Measurements from ENCODE around the gene PCED1A. TPM values are rescaled to one million over a fixed set of nuclear protein-coding genes. Genes with fewer than 3 reads are reported as not detected.

PCED1A gene
- total and polyA plus RNA-seq, 7 donors, result 8.6 to 28.0 (median 19.8) TPM

GRCh38 chr20:2806351-2806701 lies 34.1 kb downstream of the PCED1A start:
- Histone ChIP-seq H3K9me3 (no peaks in the 10 kb centered on the region), H3K4me3 (no peak overlapping the region), H3K36me3 (no peaks in the 10 kb centered on the region), H3K4me1 (peaks cover 0 to 6% (median 0%) of the 10 kb centered on the region in 4 donors), H3K27me3 (peaks cover 14 to 87% (median 47%) of the 10 kb centered on the region in 3 donors), H3K27ac (no peak overlapping the region)
- intact Hi-C loops (cut with DNase I), result no loop called here
- DNase-seq, result no peak
- WGBS, 2 donors, result 10 to 51% methylated on average over 4 of the region's 4 CpGs
- no peak for TF ChIP-seq EP300 (IDR thresholded peaks at IDR 0.05)
- no peak for TF ChIP-seq POLR2A (IDR thresholded peaks at IDR 0.05)
- TF ChIP-seq POLR2AphosphoS5 (IDR thresholded peaks at IDR 0.05), result no peak
- TF ChIP-seq, protein P1, sequence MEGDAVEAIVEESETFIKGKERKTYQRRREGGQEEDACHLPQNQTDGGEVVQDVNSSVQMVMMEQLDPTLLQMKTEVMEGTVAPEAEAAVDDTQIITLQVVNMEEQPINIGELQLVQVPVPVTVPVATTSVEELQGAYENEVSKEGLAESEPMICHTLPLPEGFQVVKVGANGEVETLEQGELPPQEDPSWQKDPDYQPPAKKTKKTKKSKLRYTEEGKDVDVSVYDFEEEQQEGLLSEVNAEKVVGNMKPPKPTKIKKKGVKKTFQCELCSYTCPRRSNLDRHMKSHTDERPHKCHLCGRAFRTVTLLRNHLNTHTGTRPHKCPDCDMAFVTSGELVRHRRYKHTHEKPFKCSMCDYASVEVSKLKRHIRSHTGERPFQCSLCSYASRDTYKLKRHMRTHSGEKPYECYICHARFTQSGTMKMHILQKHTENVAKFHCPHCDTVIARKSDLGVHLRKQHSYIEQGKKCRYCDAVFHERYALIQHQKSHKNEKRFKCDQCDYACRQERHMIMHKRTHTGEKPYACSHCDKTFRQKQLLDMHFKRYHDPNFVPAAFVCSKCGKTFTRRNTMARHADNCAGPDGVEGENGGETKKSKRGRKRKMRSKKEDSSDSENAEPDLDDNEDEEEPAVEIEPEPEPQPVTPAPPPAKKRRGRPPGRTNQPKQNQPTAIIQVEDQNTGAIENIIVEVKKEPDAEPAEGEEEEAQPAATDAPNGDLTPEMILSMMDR (IDR thresholded peaks at IDR 0.05), result no peak

DNA sequence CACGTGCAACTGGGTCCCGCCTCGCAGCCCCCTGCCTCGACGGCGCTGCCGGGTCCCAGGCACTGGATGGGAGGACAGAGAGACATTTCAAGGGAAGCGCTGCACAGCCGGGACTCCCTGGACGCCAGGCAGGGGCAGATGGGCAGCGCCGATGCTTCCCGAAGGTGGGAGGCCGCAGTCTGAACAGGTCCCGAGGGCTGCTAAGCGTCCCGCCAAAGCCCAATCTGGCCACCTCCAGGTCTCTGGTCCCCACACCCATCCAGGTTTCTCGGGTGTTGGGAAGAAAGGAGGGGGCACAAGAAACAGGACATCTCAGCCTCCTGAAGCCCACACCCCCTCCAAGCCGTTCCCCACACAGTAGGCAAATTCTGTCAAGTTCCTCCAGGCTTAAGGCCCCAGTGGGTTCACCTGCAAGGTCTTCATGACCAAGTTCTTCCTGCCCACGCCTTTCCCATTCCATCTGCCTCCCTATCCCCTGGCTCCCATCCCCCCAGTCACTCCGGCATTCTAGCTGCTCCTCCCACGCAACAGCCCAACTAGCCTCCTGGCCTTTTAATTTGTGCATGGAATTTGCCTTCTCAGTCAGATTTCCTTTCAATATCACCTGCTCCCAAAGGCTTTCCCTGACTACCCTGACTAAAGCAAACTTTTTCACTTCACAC lies 34.6 kb downstream of the PCED1A start:
- TF ChIP-seq EP300 (IDR thresholded peaks at IDR 0.05) (no peak), POLR2A (IDR thresholded peaks at IDR 0.05) (no peak), POLR2AphosphoS5 (IDR thresholded peaks at IDR 0.05) (no peak)
- TF ChIP-seq, protein P1 (IDR thresholded peaks at IDR 0.05), result no peak
- intact Hi-C loops (cut with DNase I), result no loop called here
- H3K27me3 ChIP-seq, result peaks cover 19 to 87% (median 52%) of the 10 kb centered on the region in 3 donors
- no peak overlapping the region for H3K27ac ChIP-seq
- no peak overlapping the region for H3K4me3 ChIP-seq
- no peak for DNase-seq
- H3K9me3 ChIP-seq, result no peaks in the 10 kb centered on the region
- WGBS, 2 donors, result 47 to 48% methylated on average over 22 of the region's 22 CpGs
- no peaks in the 10 kb centered on the region for H3K36me3 ChIP-seq
- peaks cover 0 to 9% (median 0%) of the 10 kb centered on the region in 4 donors for H3K4me1 ChIP-seq

DNA sequence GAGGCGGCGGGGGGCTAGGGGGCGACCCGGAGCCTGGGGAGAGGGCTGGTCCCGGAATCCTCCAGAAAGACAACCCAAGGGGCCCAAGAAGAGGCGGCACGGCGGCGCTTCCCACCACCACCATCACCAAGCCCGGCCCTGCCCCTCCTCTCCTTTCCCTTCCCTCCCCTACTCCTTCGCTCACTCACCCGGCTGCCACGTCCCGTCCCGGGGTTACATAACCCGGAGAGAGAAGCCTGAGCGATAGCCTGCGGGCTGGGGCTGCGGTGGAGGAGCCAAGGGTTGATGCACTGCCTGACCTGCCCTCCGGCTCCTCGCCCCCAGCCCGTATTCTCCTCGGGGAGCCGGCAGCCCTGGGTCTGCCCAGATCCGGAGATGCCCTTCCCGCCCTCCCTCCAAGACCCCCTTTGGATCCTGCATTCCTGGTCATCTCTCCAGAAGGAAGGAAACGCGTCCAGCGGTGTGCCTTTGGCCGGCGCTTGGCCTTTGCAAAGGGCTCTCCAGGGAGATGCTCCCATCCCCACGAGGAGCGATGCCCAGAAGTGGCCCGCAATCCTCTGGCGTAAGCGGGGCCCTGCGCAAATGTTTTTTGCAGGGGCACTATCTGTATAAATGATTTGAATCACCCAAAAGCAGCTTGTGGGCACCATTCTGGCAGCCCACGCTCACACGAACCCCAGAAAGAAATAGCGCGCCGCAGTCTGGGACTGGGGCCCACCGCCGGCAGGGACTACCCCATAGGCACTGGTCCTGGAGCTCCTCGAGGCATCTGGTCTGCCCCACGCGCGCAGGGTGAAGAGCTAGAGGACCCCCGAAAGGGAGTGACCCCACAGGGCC lies 35.4 kb downstream of the PCED1A start:
- Histone ChIP-seq H3K27ac (no peak overlapping the region), H3K4me3 (no peak overlapping the region), H3K27me3 (peaks cover 26 to 91% (median 59%) of the 10 kb centered on the region in 3 donors), H3K4me1 (peaks cover 0 to 16% (median 7%) of the 10 kb centered on the region in 4 donors), H3K36me3 (no peaks in the 10 kb centered on the region), H3K9me3 (no peaks in the 10 kb centered on the region)
- 22 to 35% methylated on average over 49 of the region's 49 CpGs for WGBS, 2 donors
- DNase-seq, result no peak
- intact Hi-C loops (cut with DNase I), result no loop called here
- TF ChIP-seq, protein P1 (IDR thresholded peaks at IDR 0.05), result no peak

DNA sequence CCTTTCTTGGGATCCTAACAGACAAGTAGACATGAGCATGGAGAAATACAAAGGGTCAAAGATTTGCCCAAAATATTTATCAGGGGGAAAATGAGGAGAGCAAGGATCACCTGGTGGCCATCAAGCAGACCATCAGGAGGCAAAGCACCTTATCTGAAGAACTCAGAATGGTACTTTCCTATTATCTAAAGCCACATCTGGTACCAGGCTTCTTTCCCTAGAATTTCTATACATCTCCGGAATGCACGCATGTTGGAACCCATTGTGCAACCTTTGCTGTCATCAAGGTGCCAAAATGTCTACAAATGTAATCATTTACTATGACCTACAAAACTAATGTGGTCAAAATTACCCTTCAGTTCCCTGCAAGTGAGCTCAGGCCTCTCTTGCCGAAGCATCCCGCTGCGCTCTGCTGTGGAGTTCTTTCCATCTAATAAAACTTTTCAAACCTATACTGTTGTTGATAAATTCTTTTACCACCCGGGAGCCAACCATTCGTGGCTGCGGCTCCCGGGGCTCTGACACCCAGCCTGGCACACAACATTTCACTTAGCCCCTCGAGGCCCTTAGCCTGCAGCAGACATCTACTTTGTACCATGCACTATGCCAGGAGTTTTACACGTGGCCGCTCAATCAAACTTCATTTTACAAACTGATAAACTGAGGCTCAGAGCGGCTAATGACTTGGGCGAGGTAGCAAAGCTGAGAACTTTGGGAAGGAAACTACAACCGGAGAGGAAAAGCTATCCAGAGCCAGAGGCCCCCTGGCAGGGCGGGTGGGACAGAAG lies 36.2 kb downstream of the PCED1A start:
- Histone ChIP-seq H3K4me3 (no peak overlapping the region), H3K36me3 (no peaks in the 10 kb centered on the region), H3K27me3 (peaks cover 34 to 98% (median 68%) of the 10 kb centered on the region in 3 donors), H3K27ac (no peak overlapping the region), H3K4me1 (peaks cover 0 to 24% (median 11%) of the 10 kb centered on the region in 4 donors), H3K9me3 (no peaks in the 10 kb centered on the region)
- WGBS, 2 donors, result 68 to 72% methylated on average over 16 of the region's 16 CpGs
- no peak for TF ChIP-seq POLR2A (IDR thresholded peaks at IDR 0.05)
- TF ChIP-seq POLR2AphosphoS5 (IDR thresholded peaks at IDR 0.05), result no peak
- TF ChIP-seq, protein P1 (IDR thresholded peaks at IDR 0.05), result no peak
- intact Hi-C loops (cut with DNase I), result no loop called here
- no peak for DNase-seq

Measured in sigmoid colon (tissue), 7 donors.